ENCODE results near the gene NHERF1. TPM values are rescaled to one million over a fixed set of nuclear protein-coding genes. Genes with fewer than 3 reads are reported as not detected.

Gene NHERF1
- polyA plus RNA-seq, 4 donors = 153 to 188 (median 177) TPM

- no peak for DNase-seq (ENCODE audit: low read depth in 4 of 4, low spot score in 2 of 4)
These were observed 16.2 kb upstream of the NHERF1 start for GRCh38 chr17:74732042-74732867.

- DNase-seq (ENCODE audit: low read depth in 4 of 4, low spot score in 2 of 4) = no peak
These were observed 14.9 kb upstream of the NHERF1 start for GRCh38 chr17:74733365-74734122.

GRCh38 chr17:74734256-74734655 lies 14.2 kb upstream of the NHERF1 start:
- DNase-seq (ENCODE audit: low read depth in 4 of 4, low spot score in 2 of 4) = no peak

GRCh38 chr17:74736513-74737298 lies 11.7 kb upstream of the NHERF1 start, which contains the start of gene RAB37:
TSS of gene RAB37 (plus strand) at chr17:74737256. CDS start at chr17:74737273, 17 bp downstream.
- no peak for DNase-seq (ENCODE audit: low read depth in 4 of 4, low spot score in 2 of 4)

GRCh38 chr17:74737299-74738050 lies 11.0 kb upstream of the NHERF1 start:
- no peak for DNase-seq (ENCODE audit: low read depth in 4 of 4, low spot score in 2 of 4)

GRCh38 chr17:74738051-74738996 lies 10.1 kb upstream of the NHERF1 start:
- no peak for DNase-seq (ENCODE audit: low read depth in 4 of 4, low spot score in 2 of 4)

GRCh38 chr17:74739227-74739831 lies 9.1 kb upstream of the NHERF1 start:
- no peak for DNase-seq (ENCODE audit: low read depth in 4 of 4, low spot score in 2 of 4)

- DNase-seq (ENCODE audit: low read depth in 4 of 4, low spot score in 2 of 4) = no peak
These were observed 8.3 kb upstream of the NHERF1 start for GRCh38 chr17:74740173-74740572.

- DNase-seq (ENCODE audit: low read depth in 4 of 4, low spot score in 2 of 4) = no peak
These were observed 7.6 kb upstream of the NHERF1 start for GRCh38 chr17:74740641-74741387.

- DNase-seq (ENCODE audit: low read depth in 4 of 4, low spot score in 2 of 4) = no peak
These were observed 6.3 kb upstream of the NHERF1 start for GRCh38 chr17:74742153-74742515.

GRCh38 chr17:74742978-74743545 lies 5.4 kb upstream of the NHERF1 start:
- DNase-seq (ENCODE audit: low read depth in 4 of 4, low spot score in 2 of 4) = no peak

- DNase-seq (ENCODE audit: low read depth in 4 of 4, low spot score in 2 of 4) = no peak
These were observed 4.7 kb upstream of the NHERF1 start for GRCh38 chr17:74743755-74744154.

- DNase-seq (ENCODE audit: low read depth in 4 of 4, low spot score in 2 of 4) = no peak
These were observed 4.1 kb upstream of the NHERF1 start for GRCh38 chr17:74744349-74744713.

- DNase-seq (ENCODE audit: low read depth in 4 of 4, low spot score in 2 of 4) = no peak
These were observed 3.5 kb upstream of the NHERF1 start for GRCh38 chr17:74744714-74745547.

- no peak for DNase-seq (ENCODE audit: low read depth in 4 of 4, low spot score in 2 of 4)
These were observed 2.8 kb upstream of the NHERF1 start for GRCh38 chr17:74745548-74746177.

GRCh38 chr17:74746376-74746775 lies 2.1 kb upstream of the NHERF1 start:
- no peak for DNase-seq (ENCODE audit: low read depth in 4 of 4, low spot score in 2 of 4)

All from left renal cortex interstitium (tissue), 4 donors.